Nephron (organoid): ENCODE results near the gene TMPRSS9.

Experiments
- H3K27ac Mint-ChIP-seq, 3 experiments: 2 replicates each; pipeline ENCODE4 v1.8.0; 2020; ENCODE audit warnings: mixed read lengths in 3 of 3, mild to moderate bottlenecking in 2 of 3, moderate library complexity in 1 of 3
- H3K27me3 Mint-ChIP-seq: 2 replicates; pipeline ENCODE4 v1.8.0; 2021; ENCODE audit warnings: low read depth, mild to moderate bottlenecking, moderate library complexity, mixed read lengths
- H3K36me3 Mint-ChIP-seq: 2 replicates; pipeline ENCODE4 v1.8.0; 2020; ENCODE audit warnings: low read depth, mixed read lengths
- H3K4me1 Mint-ChIP-seq: 2 replicates; pipeline ENCODE4 v1.8.0; 2020; ENCODE audit warnings: mixed read lengths
- H3K4me3 Mint-ChIP-seq, 3 experiments: 2 replicates each; pipeline ENCODE4 v1.8.0; 2020; ENCODE audit warnings: mild to moderate bottlenecking in 3 of 3, mixed read lengths in 3 of 3, moderate library complexity in 2 of 3
- H3K9me3 Mint-ChIP-seq: 2 replicates; pipeline ENCODE4 v1.8.0; 2020; ENCODE audit warnings: mixed read lengths
- CTCF ChIP-seq, 3 experiments: fragments of 200-600 bp; sonication (generic); IDR thresholded peaks; one replicate each; pipeline ENCODE4 v1.5.0; 2021; ENCODE audit warnings: antibody characterized with exemption in 3 of 3; ENCODE audit not compliant: unreplicated experiment in 3 of 3

The TMPRSS9 gene

GRCh38 chr19:2358548-2359173 is 1.4 kb upstream of the TMPRSS9 start:
- Mint-ChIP-seq H3K9me3 (no peaks in the 10 kb centered on the region), H3K36me3 (no peaks in the 10 kb centered on the region), H3K4me1 (no peaks in the 10 kb centered on the region), H3K4me3 (no peak overlapping the region), H3K27me3 (peaks cover 33% of the 10 kb centered on the region), H3K27ac (no peak overlapping the region)
- TF ChIP-seq CTCF (IDR thresholded peaks at IDR 0.05; ENCODE audit: unreplicated experiment in 3 of 3), result no peak

GRCh38 chr19:2360833-2361232 is 768 bp downstream of the TMPRSS9 start:
- H3K9me3 Mint-ChIP-seq, result no peaks in the 10 kb centered on the region
- TF ChIP-seq CTCF (IDR thresholded peaks at IDR 0.05; ENCODE audit: unreplicated experiment in 3 of 3), result no peak
- H3K4me1 Mint-ChIP-seq, result peaks cover 8% of the 10 kb centered on the region
- H3K36me3 Mint-ChIP-seq, result no peaks in the 10 kb centered on the region
- peak overlapping the region in 1 of 3 experiments; percentile 21 for H3K27ac Mint-ChIP-seq
- H3K4me3 Mint-ChIP-seq, result peak overlapping the region in 1 of 3 experiments; percentile 7
- peaks cover 36% of the 10 kb centered on the region for H3K27me3 Mint-ChIP-seq

- Mint-ChIP-seq H3K4me1 (peaks cover 8% of the 10 kb centered on the region), H3K4me3 (no peak overlapping the region), H3K36me3 (no peaks in the 10 kb centered on the region), H3K9me3 (no peaks in the 10 kb centered on the region), H3K27me3 (peaks cover 35% of the 10 kb centered on the region), H3K27ac (no peak overlapping the region)
- TF ChIP-seq CTCF (IDR thresholded peaks at IDR 0.05; ENCODE audit: unreplicated experiment in 3 of 3), result no peak
Observed at GRCh38 chr19:2361246-2362045, 1.4 kb downstream of the TMPRSS9 start.

GRCh38 chr19:2362046-2362969 is 2.2 kb downstream of the TMPRSS9 start:
- TF ChIP-seq CTCF (IDR thresholded peaks at IDR 0.05; ENCODE audit: unreplicated experiment in 3 of 3), result no peak
- Mint-ChIP-seq H3K4me3 (no peak overlapping the region), H3K4me1 (peaks cover 8% of the 10 kb centered on the region), H3K9me3 (no peaks in the 10 kb centered on the region), H3K27ac (no peak overlapping the region), H3K36me3 (no peaks in the 10 kb centered on the region), H3K27me3 (peaks cover 30% of the 10 kb centered on the region)

- no peak for TF ChIP-seq CTCF (IDR thresholded peaks at IDR 0.05; ENCODE audit: unreplicated experiment in 3 of 3)
- H3K36me3 Mint-ChIP-seq, result no peaks in the 10 kb centered on the region
- H3K27me3 Mint-ChIP-seq, result peaks cover 30% of the 10 kb centered on the region
- peaks cover 8% of the 10 kb centered on the region for H3K4me1 Mint-ChIP-seq
- no peak overlapping the region for H3K27ac Mint-ChIP-seq
- no peaks in the 10 kb centered on the region for H3K9me3 Mint-ChIP-seq
- H3K4me3 Mint-ChIP-seq, result no peak overlapping the region
Observed at GRCh38 chr19:2362970-2363300, 2.9 kb downstream of the TMPRSS9 start.
